Neuronal stem cell (in vitro differentiated cells): Measurements from ENCODE around the gene DPH1.

Experiments
- DNase-seq: peaks from one replicate; pipeline ENCODE4 v3.0.0-alpha.2; 2013; ENCODE audit warnings: low spot score
- H2AFZ ChIP-seq: one replicate; pipeline ENCODE4 v1.6.1; 2013; ENCODE audit warnings: mild to moderate bottlenecking, low read length, inconsistent platforms
- H2AK5ac ChIP-seq: 2 replicates; pipeline ENCODE4 v1.6.1; 2013; ENCODE audit warnings: low read depth, mild to moderate bottlenecking, inconsistent platforms, low read length, moderate library complexity, mixed read lengths
- H2BK120ac ChIP-seq: 2 replicates; pipeline ENCODE4 v1.6.1; 2013; ENCODE audit warnings: low read depth, mild to moderate bottlenecking, inconsistent platforms, low read length, moderate library complexity, mixed read lengths
- H2BK12ac ChIP-seq: one replicate; pipeline ENCODE4 v1.6.1; 2013; ENCODE audit warnings: low read length, inconsistent platforms
- H2BK15ac ChIP-seq: 2 replicates; pipeline ENCODE4 v1.6.1; 2013; ENCODE audit warnings: mild to moderate bottlenecking, low read length, inconsistent platforms, mixed read lengths
- H2BK5ac ChIP-seq: one replicate; pipeline ENCODE4 v1.6.1; 2013; ENCODE audit warnings: inconsistent platforms, mild to moderate bottlenecking, low read length, moderate library complexity
- H3K14ac ChIP-seq: one replicate; pipeline ENCODE4 v1.6.1; 2013; ENCODE audit warnings: low read length, inconsistent platforms
- H3K18ac ChIP-seq: 2 replicates; pipeline ENCODE4 v1.6.1; 2013; ENCODE audit warnings: low read length, inconsistent platforms
- H3K23ac ChIP-seq: 2 replicates; pipeline ENCODE4 v1.6.1; 2013; ENCODE audit warnings: low read depth, mild to moderate bottlenecking, mixed read lengths, low read length, inconsistent platforms; ENCODE audit not compliant: poor library complexity
- H3K27ac ChIP-seq: replicated peaks from 3 replicates; pipeline ENCODE4 v1.5.1; 2013; ENCODE audit warnings: low read length, inconsistent platforms
- H3K27me3 ChIP-seq, 3 experiments: 2 replicates each; pipeline ENCODE4 v1.6.1; 2013; ENCODE audit warnings: low read length in 3 of 3, mild to moderate bottlenecking in 2 of 3, inconsistent platforms in 1 of 3, low read depth in 1 of 3, mixed read lengths in 1 of 3, moderate library complexity in 1 of 3; ENCODE audit not compliant: control insufficient read depth in 3 of 3, insufficient read depth in 3 of 3
- H3K36me3 ChIP-seq, 2 donors: replicated peaks in 1 of 2; 2 replicates each; pipeline ENCODE4 v1.6.1; 2013; ENCODE audit warnings: low read length in 2 of 2; ENCODE audit not compliant: control insufficient read depth in 2 of 2, insufficient read depth in 2 of 2
- H3K4ac ChIP-seq: 2 replicates; pipeline ENCODE4 v1.6.1; 2013; ENCODE audit warnings: inconsistent platforms, mild to moderate bottlenecking, low read length, moderate library complexity
- H3K4me1 ChIP-seq, 2 donors: 1 replicate in 1 of 2; 2 replicates in 1 of 2; pipeline ENCODE4 v1.6.1; 2013; ENCODE audit warnings: low read length in 2 of 2, low read depth in 1 of 2; ENCODE audit not compliant: control insufficient read depth in 2 of 2, insufficient read depth in 1 of 2
- H3K4me2 ChIP-seq: one replicate; pipeline ENCODE4 v1.6.1; 2013; ENCODE audit warnings: mild to moderate bottlenecking, low read length, inconsistent platforms; ENCODE audit not compliant: insufficient read depth, poor library complexity, severe bottlenecking
- H3K4me3 ChIP-seq, 2 donors: 2 replicates each; pipeline ENCODE4 v1.5.1; 2013; ENCODE audit warnings: low read length in 2 of 2, mild to moderate bottlenecking in 2 of 2, inconsistent platforms in 1 of 2, moderate library complexity in 1 of 2
- H3K79me1 ChIP-seq: one replicate; pipeline ENCODE4 v1.6.1; 2013; ENCODE audit warnings: low read depth, mild to moderate bottlenecking, inconsistent platforms, low read length, moderate library complexity
- H3K9ac ChIP-seq: one replicate; pipeline ENCODE4 v1.6.1; 2013; ENCODE audit warnings: mild to moderate bottlenecking, low read depth, low read length, inconsistent platforms; ENCODE audit not compliant: poor library complexity
- H3K9me3 ChIP-seq, 2 donors: replicated peaks in 1 of 2; 2 replicates each; pipeline versions ENCODE3 to v1.6.1; 2013; ENCODE audit warnings: low read length in 2 of 2, mild to moderate bottlenecking in 2 of 2, inconsistent platforms in 1 of 2, low read depth in 1 of 2, mixed read lengths in 1 of 2, moderate library complexity in 1 of 2; ENCODE audit not compliant: control insufficient read depth in 2 of 2, insufficient read depth in 1 of 2
- H4K8ac ChIP-seq: one replicate; pipeline ENCODE4 v1.6.1; 2013; ENCODE audit warnings: low read depth, mild to moderate bottlenecking, inconsistent platforms, low read length, moderate library complexity
- H4K91ac ChIP-seq: one replicate; pipeline ENCODE4 v1.6.1; 2013; ENCODE audit warnings: low read length, low read depth, mild to moderate bottlenecking, inconsistent platforms; ENCODE audit not compliant: poor library complexity
- WGBS, 2 donors: extraction: QIAGEN DNeasy Blood & Tissue Kit; methylation state at CpG; one replicate each; pipeline ENCODE4 v1.1.7; 2013; ENCODE audit warnings: missing lambda C conversion rate in 2 of 2, mixed read lengths in 1 of 2; ENCODE audit not compliant: insufficient read length in 2 of 2, insufficient replicate concordance in 1 of 2; ENCODE audit errors: extremely low coverage in 2 of 2; 5-methylcytosine and 5-hydroxymethylcytosine counted together

DPH1 gene

DNA sequence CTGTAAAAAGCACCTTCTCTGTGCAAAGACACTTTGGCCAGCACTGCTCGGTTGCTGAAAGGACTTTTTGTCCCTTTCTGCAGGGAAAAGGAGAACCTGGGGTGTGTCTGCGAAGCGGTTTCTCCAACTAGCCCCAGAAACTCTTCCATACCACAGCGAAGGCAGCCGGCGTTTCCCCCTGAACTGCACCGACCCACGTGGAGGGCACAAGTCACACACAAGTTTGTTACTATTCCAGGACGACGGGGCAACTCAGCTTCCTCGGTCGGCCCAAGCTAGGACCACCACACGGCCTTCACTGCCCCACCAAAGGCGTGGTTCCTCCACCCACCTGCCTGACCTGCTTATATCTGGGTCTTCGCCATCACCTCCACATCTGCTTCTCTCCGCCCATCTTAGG lies 6.7 kb upstream of the DPH1 start:
- H3K27me3 ChIP-seq, result peaks cover 8 to 88% (median 37%) of the 10 kb centered on the region in 3 experiments
- peak overlapping the region; percentile 3 for H3K27ac ChIP-seq
- H3K9me3 ChIP-seq, result peaks cover 3 to 4% of the 10 kb centered on the region in 2 donors
- WGBS, 2 donors, result no CpG with 5 or more reads among the region's 16 CpGs
- H3K4me2 ChIP-seq, result no peak overlapping the region
- H3K4me1 ChIP-seq, result peaks cover 4 to 14% of the 10 kb centered on the region in 2 donors
- H4K8ac ChIP-seq, result no peak overlapping the region
- H3K23ac ChIP-seq, result no peak overlapping the region
- peaks cover 1% of the 10 kb centered on the region for H3K79me1 ChIP-seq
- no peak overlapping the region for H3K9ac ChIP-seq
- no peak overlapping the region for H2AFZ ChIP-seq
- peak overlapping the region; percentile 58 for H2BK120ac ChIP-seq
- H3K4me3 ChIP-seq, result no peak overlapping the region
- no peak overlapping the region for H4K91ac ChIP-seq
- peak overlapping the region; percentile 74 for H2AK5ac ChIP-seq
- H2BK15ac ChIP-seq, result peak overlapping the region; percentile 8
- peak overlapping the region; percentile 69 for H3K4ac ChIP-seq
- no peaks in the 10 kb centered on the region for H3K36me3 ChIP-seq
- H2BK5ac ChIP-seq, result no peak overlapping the region
- H3K18ac ChIP-seq, result peak overlapping the region; percentile 87
- no peak overlapping the region for H3K14ac ChIP-seq
- no peak for DNase-seq
- peak overlapping the region; percentile 91 for H2BK12ac ChIP-seq

DNA sequence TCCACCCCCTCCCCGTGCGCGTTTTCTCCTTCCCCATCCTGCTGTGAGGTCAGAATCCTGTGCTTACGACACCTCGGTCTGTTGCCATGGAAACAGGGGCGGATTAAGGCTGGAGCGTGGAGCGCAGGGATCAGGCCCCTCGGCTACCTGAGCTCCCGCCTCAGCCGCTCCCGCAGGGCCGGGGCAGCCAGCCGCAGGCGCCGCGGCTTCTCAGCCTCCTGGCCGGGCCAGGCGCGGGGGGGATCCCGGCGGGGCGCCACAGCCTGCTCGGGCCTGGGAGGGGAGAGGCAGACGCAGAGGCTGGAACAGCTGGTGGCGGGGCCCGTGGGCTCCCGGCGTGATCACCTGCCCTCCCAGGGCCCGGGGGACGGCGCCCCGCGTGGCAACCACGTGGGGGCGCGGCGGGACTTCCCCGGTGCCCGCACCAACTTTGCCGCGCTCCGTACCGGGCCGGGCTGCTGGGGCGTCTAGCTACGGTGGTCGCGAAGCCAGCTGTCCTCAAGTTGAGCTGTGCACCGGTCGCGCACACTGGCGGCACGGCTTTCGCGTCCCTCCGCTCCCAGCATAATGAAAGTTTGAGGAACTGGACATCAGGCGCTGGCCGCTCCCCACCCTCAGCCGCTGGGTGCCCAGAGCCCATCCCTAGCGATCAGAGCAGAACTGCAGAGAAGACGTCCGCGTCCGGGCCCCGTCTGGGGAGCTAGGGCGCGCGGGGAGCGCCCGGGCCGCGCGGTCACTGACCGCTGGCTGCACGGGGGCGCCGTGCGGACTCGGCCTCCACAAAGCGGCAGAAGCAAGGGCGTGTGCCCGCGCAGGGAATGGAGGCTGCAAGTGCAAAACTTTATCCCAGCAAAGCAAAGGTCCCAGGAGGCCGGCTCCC lies 6.0 kb upstream of the DPH1 start:
- peak overlapping the region; percentile 19 for H3K23ac ChIP-seq
- H3K79me1 ChIP-seq, result peaks cover 1% of the 10 kb centered on the region
- H4K8ac ChIP-seq, result no peak overlapping the region
- peak overlapping the region; percentile 94 for H3K14ac ChIP-seq
- H3K4me3 ChIP-seq, result peak overlapping the region; percentile 38 to 81
- H3K27me3 ChIP-seq, result peaks cover 8 to 88% (median 43%) of the 10 kb centered on the region in 3 experiments
- H3K36me3 ChIP-seq, result no peaks in the 10 kb centered on the region
- H4K91ac ChIP-seq, result no peak overlapping the region
- peaks cover 6 to 17% of the 10 kb centered on the region in 2 donors for H3K4me1 ChIP-seq
- H3K18ac ChIP-seq, result peak overlapping the region; percentile 95
- peak; percentile 93 for DNase-seq
- no peak overlapping the region for H3K4ac ChIP-seq
- H3K9me3 ChIP-seq, result peaks cover 3 to 4% of the 10 kb centered on the region in 2 donors
- peak overlapping the region; percentile 96 for H3K4me2 ChIP-seq
- no peak overlapping the region for H2BK12ac ChIP-seq
- no CpG with 5 or more reads among the region's 85 CpGs for WGBS, 2 donors
- H3K27ac ChIP-seq, result no peak overlapping the region
- peak overlapping the region; percentile 77 for H2BK120ac ChIP-seq
- H2AFZ ChIP-seq, result peak overlapping the region; percentile 92
- H3K9ac ChIP-seq, result peak overlapping the region; percentile 79
- H2AK5ac ChIP-seq, result peak overlapping the region; percentile 76
- peak overlapping the region; percentile 98 for H2BK15ac ChIP-seq
- H2BK5ac ChIP-seq, result peak overlapping the region; percentile 95

DNA sequence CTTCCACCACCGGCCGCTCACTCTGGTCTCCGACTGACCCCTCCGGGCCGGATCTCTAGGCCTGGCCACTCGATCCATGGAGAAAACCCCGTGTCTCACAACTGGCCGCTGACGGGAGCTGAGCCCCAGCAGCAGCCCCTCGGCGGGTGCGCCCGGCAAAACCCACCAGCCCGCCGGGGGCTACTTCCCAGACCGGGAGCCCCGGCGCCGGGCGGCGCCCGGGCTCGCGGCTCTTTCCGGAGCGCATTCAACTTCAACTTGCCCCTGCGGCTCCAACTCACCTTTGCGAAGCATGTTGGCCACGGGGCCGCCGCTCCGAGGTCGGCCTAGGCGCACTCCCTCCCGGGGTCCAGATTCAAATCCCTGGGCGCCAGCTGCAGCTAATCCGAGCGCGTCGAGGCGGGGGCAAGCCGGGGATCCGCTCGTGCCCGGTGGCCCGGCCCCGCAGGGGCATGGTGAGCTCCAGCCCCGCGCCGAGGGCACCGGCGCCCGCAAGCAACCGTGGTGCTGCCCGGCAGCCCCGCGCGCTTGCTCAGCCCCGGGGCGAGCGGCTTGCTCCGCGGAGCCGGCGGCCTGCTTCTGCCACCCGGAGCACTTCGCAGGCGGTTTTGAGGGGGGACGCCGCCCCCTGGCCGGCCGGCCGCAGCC lies 5.3 kb upstream of the DPH1 start:
- Histone ChIP-seq H2BK5ac (peak overlapping the region; percentile 95), H3K4me2 (peak overlapping the region; percentile 96), H3K18ac (peak overlapping the region; percentile 95), H4K8ac (no peak overlapping the region), H2BK15ac (peak overlapping the region; percentile 98), H3K79me1 (peaks cover 1% of the 10 kb centered on the region), H3K27ac (no peak overlapping the region), H3K36me3 (no peaks in the 10 kb centered on the region), H2BK120ac (peak overlapping the region; percentile 77), H3K14ac (peak overlapping the region; percentile 94), H3K4me1 (peaks cover 10 to 18% of the 10 kb centered on the region in 2 donors), H3K4me3 (peak overlapping the region; percentile 38 to 81), H2AFZ (peak overlapping the region; percentile 92), H2AK5ac (peak overlapping the region; percentile 76), H3K4ac (no peak overlapping the region), H3K9ac (peak overlapping the region; percentile 79), H3K23ac (peak overlapping the region; percentile 19), H4K91ac (no peak overlapping the region), H3K9me3 (peaks cover 3 to 4% of the 10 kb centered on the region in 2 donors), H3K27me3 (peaks cover 8 to 86% (median 48%) of the 10 kb centered on the region in 3 experiments), H2BK12ac (no peak overlapping the region)
- no CpG with 5 or more reads among the region's 73 CpGs for WGBS, 2 donors
- DNase-seq, result no peak

DNA sequence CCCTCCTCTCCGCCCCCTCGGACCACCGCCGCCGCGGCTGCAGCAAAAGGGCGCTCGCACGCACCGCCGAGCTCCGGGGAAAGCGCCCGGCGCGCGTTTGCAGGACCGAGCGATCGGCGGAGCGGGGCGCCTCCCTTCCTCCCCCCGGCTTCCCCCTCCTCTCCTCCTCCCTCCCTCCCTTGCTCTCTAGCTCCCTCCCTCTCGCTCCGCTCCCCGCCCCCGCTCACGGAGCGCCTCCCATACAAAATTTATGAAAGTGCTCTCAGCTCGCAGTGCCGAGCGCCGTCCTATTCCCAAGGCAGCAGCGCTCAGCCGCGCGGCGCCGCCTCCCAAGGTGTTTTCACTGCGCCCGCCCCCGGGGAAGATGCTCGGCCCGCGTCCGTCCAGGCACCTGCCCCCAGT lies 4.7 kb upstream of the DPH1 start, which contains the start of gene RTN4RL1:
RTN4RL1 (minus strand) TSS at position 115 of the 402 bp plus-strand sequence. CDS start 469 bp downstream, outside the sequence.
- Histone ChIP-seq H4K91ac (no peak within 1 kb of the TSS), H3K36me3 (no peaks in the 10 kb centered on the region), H2BK120ac (peak within 1 kb of the TSS; percentile 84), H2AFZ (peak within 1 kb of the TSS; percentile 92), H4K8ac (no peak within 1 kb of the TSS), H3K27ac (no peak within 1 kb of the TSS), H3K14ac (peak within 1 kb of the TSS; percentile 94), H2BK12ac (peak within 1 kb of the TSS; percentile 87), H3K23ac (peak within 1 kb of the TSS; percentile 96), H2AK5ac (peak within 1 kb of the TSS; percentile 93), H3K4me1 (peaks cover 11 to 18% of the 10 kb centered on the region in 2 donors), H2BK15ac (peak within 1 kb of the TSS; percentile 98), H2BK5ac (peak within 1 kb of the TSS; percentile 95), H3K27me3 (peaks cover 8 to 81% (median 49%) of the 10 kb centered on the region in 3 experiments), H3K4me3 (peak within 1 kb of the TSS; percentile 38 to 81), H3K9ac (peak within 1 kb of the TSS; percentile 79), H3K4ac (no peak within 1 kb of the TSS), H3K79me1 (peaks cover 2% of the 10 kb centered on the region), H3K18ac (peak within 1 kb of the TSS; percentile 95), H3K4me2 (peak within 1 kb of the TSS; percentile 96), H3K9me3 (peaks cover 3 to 4% of the 10 kb centered on the region in 2 donors)
- no CpG with 5 or more reads among the region's 47 CpGs for WGBS, 2 donors
- peak; percentile 55 for DNase-seq
